H9 (cell line): ENCODE measurements around the gene AIF1L. TPM values are rescaled to one million over a fixed set of nuclear protein-coding genes. Genes with fewer than 3 reads are reported as not detected.

ENCODE experiments used
- DNase-seq: peaks from one replicate; pipeline ENCODE4 v3.0.0-alpha.2; 2017
- H2AFZ ChIP-seq: one replicate; pipeline ENCODE4 v1.6.1; 2013; ENCODE audit warnings: mild to moderate bottlenecking, low read length, control low read depth, moderate library complexity
- H2AK5ac ChIP-seq: 2 replicates; pipeline ENCODE4 v1.6.1; 2013; ENCODE audit warnings: low read length, control low read depth, mixed read lengths; ENCODE audit not compliant: insufficient read length
- H2BK120ac ChIP-seq: one replicate; pipeline ENCODE4 v1.6.1; 2013; ENCODE audit warnings: low read depth, mild to moderate bottlenecking, low read length, control low read depth, inconsistent platforms; ENCODE audit not compliant: poor library complexity, severe bottlenecking
- H2BK12ac ChIP-seq: 2 replicates; pipeline ENCODE4 v1.6.1; 2013; ENCODE audit warnings: low read length, control low read depth, mixed read lengths, low read depth; ENCODE audit not compliant: insufficient read length
- H2BK15ac ChIP-seq: 2 replicates; pipeline ENCODE4 v1.6.1; 2013; ENCODE audit warnings: low read depth, low read length, control low read depth
- H2BK20ac ChIP-seq: one replicate; pipeline ENCODE4 v1.6.1; 2013; ENCODE audit warnings: low read depth, mild to moderate bottlenecking, low read length, control low read depth, inconsistent platforms; ENCODE audit not compliant: poor library complexity, severe bottlenecking
- H2BK5ac ChIP-seq: 2 replicates; pipeline ENCODE4 v1.6.1; 2013; ENCODE audit warnings: low read length, control low read depth, mixed read lengths; ENCODE audit not compliant: insufficient read length
- H3K14ac ChIP-seq: 2 replicates; pipeline ENCODE4 v1.6.1; 2013; ENCODE audit warnings: low read length, control low read depth; ENCODE audit not compliant: insufficient read depth
- H3K18ac ChIP-seq: 2 replicates; pipeline ENCODE4 v1.6.1; 2013; ENCODE audit warnings: low read depth, mild to moderate bottlenecking, mixed read lengths, low read length, control low read depth; ENCODE audit not compliant: insufficient read length
- H3K23ac ChIP-seq: 2 replicates; pipeline ENCODE4 v1.6.1; 2013; ENCODE audit warnings: low read length, control low read depth, mixed read lengths, low read depth; ENCODE audit not compliant: insufficient read length
- H3K23me2 ChIP-seq: 2 replicates; pipeline ENCODE4 v1.6.1; 2013; ENCODE audit warnings: low read depth, mild to moderate bottlenecking, mixed read lengths, low read length, control low read depth; ENCODE audit not compliant: insufficient read length, poor library complexity, severe bottlenecking
- H3K27ac ChIP-seq: 2 replicates; pipeline ENCODE4 v1.5.1; 2013; ENCODE audit warnings: low read length, control low read depth, mixed read lengths, low read depth; ENCODE audit not compliant: insufficient read length
- H3K27me3 ChIP-seq: 2 replicates; pipeline ENCODE4 v1.6.1; 2013; ENCODE audit warnings: low read length, control low read depth, inconsistent platforms; ENCODE audit not compliant: insufficient read depth
- H3K4ac ChIP-seq: 2 replicates; pipeline ENCODE4 v1.6.1; 2013; ENCODE audit warnings: low read depth, mild to moderate bottlenecking, control low read depth, inconsistent platforms, low read length, moderate library complexity
- H3K4me1 ChIP-seq: 2 replicates; pipeline ENCODE4 v1.6.1; 2013; ENCODE audit warnings: low read length, control low read depth, inconsistent platforms; ENCODE audit not compliant: insufficient read depth
- H3K4me2 ChIP-seq: 2 replicates; pipeline ENCODE4 v1.6.1; 2013; ENCODE audit warnings: low read length, control low read depth, mixed read lengths; ENCODE audit not compliant: insufficient read length, insufficient read depth
- H3K56ac ChIP-seq: 2 replicates; pipeline ENCODE4 v1.6.1; 2013; ENCODE audit warnings: low read depth, mild to moderate bottlenecking, mixed read lengths, low read length, control low read depth; ENCODE audit not compliant: insufficient read length
- H3K79me1 ChIP-seq: 2 replicates; pipeline ENCODE4 v1.6.1; 2013; ENCODE audit warnings: low read depth, mild to moderate bottlenecking, moderate library complexity, low read length, control low read depth, inconsistent platforms; ENCODE audit not compliant: insufficient read depth, poor library complexity, severe bottlenecking
- H3K79me2 ChIP-seq: 2 replicates; pipeline ENCODE4 v1.6.1; 2013; ENCODE audit warnings: low read length, control low read depth, inconsistent platforms; ENCODE audit not compliant: insufficient read depth
- H3K9ac ChIP-seq: 2 replicates; pipeline ENCODE4 v1.6.1; 2013; ENCODE audit warnings: low read length, control low read depth, mixed read lengths; ENCODE audit not compliant: insufficient read length; ENCODE audit errors: extremely low read depth
- H3K9me3 ChIP-seq: one replicate; pipeline ENCODE4 v1.6.1; 2013; ENCODE audit warnings: low read depth, low read length, inconsistent platforms; ENCODE audit not compliant: control insufficient read depth
- H3T11ph ChIP-seq: one replicate; pipeline ENCODE4 v1.6.1; 2013; ENCODE audit warnings: mild to moderate bottlenecking, low read length, control low read depth, inconsistent platforms
- H4K20me1 ChIP-seq: one replicate; pipeline ENCODE4 v1.6.1; 2013; ENCODE audit not compliant: control insufficient read depth, insufficient read length, insufficient read depth
- H4K5ac ChIP-seq: 2 replicates; pipeline ENCODE4 v1.6.1; 2013; ENCODE audit warnings: low read depth, mild to moderate bottlenecking, mixed read lengths, low read length, control low read depth; ENCODE audit not compliant: insufficient read length
- H4K8ac ChIP-seq: replicated peaks from 2 replicates; pipeline ENCODE4 v1.6.1; 2013; ENCODE audit warnings: low read length, control low read depth, mixed read lengths, low read depth; ENCODE audit not compliant: insufficient read length
- H4K91ac ChIP-seq: 2 replicates; pipeline ENCODE4 v1.6.1; 2013; ENCODE audit warnings: low read depth, mild to moderate bottlenecking, moderate library complexity, mixed read lengths, low read length, control low read depth; ENCODE audit not compliant: insufficient read length
- H3K27ac Mint-ChIP-seq, 3 experiments: 2 replicates in 2 of 3; 3 replicates in 1 of 3; pipeline ENCODE4 v1.8.0; 2020 to 2021; ENCODE audit warnings: mixed read lengths in 3 of 3, mild to moderate bottlenecking in 1 of 3, moderate library complexity in 1 of 3
- H3K27me3 Mint-ChIP-seq: 2 replicates; pipeline ENCODE4 v1.8.0; 2021; ENCODE audit warnings: low read depth, mild to moderate bottlenecking, moderate library complexity, mixed read lengths
- H3K36me3 Mint-ChIP-seq, 3 experiments: 2 replicates in 2 of 3; 3 replicates in 1 of 3; pipeline ENCODE4 v1.8.0; 2020 to 2021; ENCODE audit warnings: low read depth in 3 of 3, mixed read lengths in 3 of 3; ENCODE audit not compliant: insufficient read depth in 1 of 3
- H3K4me1 Mint-ChIP-seq, 2 experiments: 2 replicates each; pipeline ENCODE4 v1.8.0; 2020; ENCODE audit warnings: mixed read lengths in 2 of 2
- H3K4me3 Mint-ChIP-seq, 2 experiments: 2 replicates in 1 of 2; 3 replicates in 1 of 2; pipeline ENCODE4 v1.8.0; 2020 to 2021; ENCODE audit warnings: mild to moderate bottlenecking in 2 of 2, mixed read lengths in 2 of 2, moderate library complexity in 1 of 2
- H3K9me3 Mint-ChIP-seq, 2 experiments: 2 replicates in 1 of 2; 3 replicates in 1 of 2; pipeline ENCODE4 v1.8.0; 2020; ENCODE audit warnings: mild to moderate bottlenecking in 2 of 2, mixed read lengths in 2 of 2, moderate library complexity in 1 of 2
- CTCF ChIP-seq: fragments of 200-600 bp; sonication (generic); conservative IDR thresholded peaks from 3 replicates; pipeline ENCODE4 v1.8.0; 2021; ENCODE audit warnings: antibody characterized with exemption, mild to moderate bottlenecking
- WGBS: extraction: QIAGEN DNeasy Blood & Tissue Kit; methylation state at CpG from one replicate; pipeline ENCODE4 v1.1.7; 2013; ENCODE audit warnings: missing lambda C conversion rate, low lambda C conversion rate, mixed read lengths; ENCODE audit not compliant: insufficient read length; ENCODE audit errors: extremely low coverage; 5-methylcytosine and 5-hydroxymethylcytosine counted together
- total RNA-seq: library from RNA; stranded (reverse); gene quantifications from 2 replicates; pipeline ENCODE4 v1.2.1, GENCODE V29; 2021

The AIF1L gene
- total RNA-seq, 1 experiment from 2014 or later: 122 TPM

GRCh38 chr9:131078427-131079366, 17.6 kb upstream of the AIF1L start:
- H3K14ac ChIP-seq: no peak overlapping the region
- no peak overlapping the region for H3K56ac ChIP-seq
- H4K20me1 ChIP-seq: no peaks in the 10 kb centered on the region
- H3K23me2 ChIP-seq: no peaks in the 10 kb centered on the region
- no peaks in the 10 kb centered on the region for H3K4me1 ChIP-seq
- Mint-ChIP-seq H3K4me3 (no peak overlapping the region), H3K36me3 (no peaks in the 10 kb centered on the region), H3K27me3 (no peaks in the 10 kb centered on the region; the same call in 1 of the 2 replicates), H3K27ac (peak overlapping the region in 1 of 3 experiments; percentile 82; a peak in 1 of 7 replicates), H3K9me3 (no peaks in the 10 kb centered on the region; a peak in 1 of 5 replicates), H3K4me1 (0 out of 4 replicates have a peak, but pooled peaks cover 0 to 2% of the 10 kb centered on the region in 2 experiments)
- no peak for DNase-seq
- H4K8ac ChIP-seq: no peak overlapping the region
- no peak overlapping the region for H3K4ac ChIP-seq
- no peak overlapping the region for H3T11ph ChIP-seq
- no peaks in the 10 kb centered on the region for H3K79me1 ChIP-seq
- no peak overlapping the region for H2BK120ac ChIP-seq
- H2BK12ac ChIP-seq: no peak overlapping the region
- H3K4me2 ChIP-seq: no peak overlapping the region
- no peak overlapping the region for H4K91ac ChIP-seq
- no peaks in the 10 kb centered on the region for H3K27me3 ChIP-seq
- no peak overlapping the region for H2BK15ac ChIP-seq
- no peak overlapping the region for H2BK20ac ChIP-seq
- no peak overlapping the region for H2AFZ ChIP-seq
- no peak overlapping the region for H4K5ac ChIP-seq
- no peak for TF ChIP-seq CTCF
- no peaks in the 10 kb centered on the region for H3K79me2 ChIP-seq
- H3K27ac ChIP-seq: no peak overlapping the region
- H3K9ac ChIP-seq: no peak overlapping the region
- no peak overlapping the region for H2BK5ac ChIP-seq
- WGBS: no CpG with 5 or more reads among the region's 17 CpGs
- no peak overlapping the region for H2AK5ac ChIP-seq
- H3K23ac ChIP-seq: no peak overlapping the region
- no peak overlapping the region for H3K18ac ChIP-seq
- no peaks in the 10 kb centered on the region for H3K9me3 ChIP-seq
